ENCODE measurements around the gene STEAP1B.

STEAP1B gene

GRCh38 chr7:22418251-22419046 is 81.5 kb downstream of the STEAP1B start:
- Histone ChIP-seq H3K9me3 (0 out of 2 replicates have a peak, but pooled peaks cover 2% of the 10 kb centered on the region), H3K9ac (no peak overlapping the region), H3K27ac (no peak overlapping the region), H3K27me3 (no peaks in the 10 kb centered on the region), H3K36me3 (no peaks in the 10 kb centered on the region), H3K4me2 (no peak overlapping the region), H3K4me3 (no peak overlapping the region), H4K20me1 (no peaks in the 10 kb centered on the region), H3K4me1 (peaks cover 11% of the 10 kb centered on the region)
- TF ChIP-seq Cebpa-rat (IDR thresholded peaks at IDR 0.05), result no peak

- Histone ChIP-seq H3K27ac (no peak overlapping the region), H3K4me3 (no peak overlapping the region), H3K4me1 (peaks cover 11% of the 10 kb centered on the region), H3K4me2 (no peak overlapping the region), H4K20me1 (no peaks in the 10 kb centered on the region), H3K9me3 (0 out of 2 replicates have a peak, but pooled peaks cover 3% of the 10 kb centered on the region), H3K27me3 (no peaks in the 10 kb centered on the region), H3K36me3 (no peaks in the 10 kb centered on the region), H3K9ac (no peak overlapping the region)
- no peak for TF ChIP-seq Cebpa-rat (IDR thresholded peaks at IDR 0.05)
Observed at GRCh38 chr7:22417841-22418240, 82.1 kb downstream of the STEAP1B start.

- Histone ChIP-seq H3K9me3 (0 out of 2 replicates have a peak, but pooled peaks cover 3% of the 10 kb centered on the region), H3K4me1 (peaks cover 11% of the 10 kb centered on the region), H3K4me3 (no peak overlapping the region), H4K20me1 (no peaks in the 10 kb centered on the region), H3K27me3 (no peaks in the 10 kb centered on the region), H3K4me2 (no peak overlapping the region), H3K36me3 (no peaks in the 10 kb centered on the region), H3K27ac (no peak overlapping the region), H3K9ac (no peak overlapping the region)
- TF ChIP-seq Cebpa-rat (IDR thresholded peaks at IDR 0.05), result no peak
Observed at GRCh38 chr7:22417349-22417748, 82.6 kb downstream of the STEAP1B start.

- Histone ChIP-seq H3K4me3 (no peak overlapping the region), H3K36me3 (no peaks in the 10 kb centered on the region), H3K27me3 (no peaks in the 10 kb centered on the region), H3K9me3 (0 out of 2 replicates have a peak, but pooled peaks cover 3% of the 10 kb centered on the region), H3K4me1 (peaks cover 15% of the 10 kb centered on the region), H3K4me2 (no peak overlapping the region), H3K27ac (no peak overlapping the region), H4K20me1 (no peaks in the 10 kb centered on the region), H3K9ac (no peak overlapping the region)
- no peak for TF ChIP-seq Cebpa-rat (IDR thresholded peaks at IDR 0.05)
Observed at GRCh38 chr7:22414424-22414823, 85.6 kb downstream of the STEAP1B start.

- Histone ChIP-seq H3K9ac (no peak overlapping the region), H3K4me1 (peaks cover 11% of the 10 kb centered on the region), H3K27me3 (no peaks in the 10 kb centered on the region), H3K9me3 (0 out of 2 replicates have a peak, but pooled peaks cover 3% of the 10 kb centered on the region), H3K27ac (no peak overlapping the region), H3K4me3 (no peak overlapping the region), H4K20me1 (no peaks in the 10 kb centered on the region), H3K4me2 (no peak overlapping the region), H3K36me3 (no peaks in the 10 kb centered on the region)
- no peak for TF ChIP-seq Cebpa-rat (IDR thresholded peaks at IDR 0.05)
Observed at GRCh38 chr7:22413211-22413610, 86.8 kb downstream of the STEAP1B start.

- Histone ChIP-seq H3K27me3 (no peaks in the 10 kb centered on the region), H3K36me3 (no peaks in the 10 kb centered on the region), H3K9me3 (0 out of 2 replicates have a peak, but pooled peaks cover 3% of the 10 kb centered on the region), H3K27ac (no peak overlapping the region; the same call in 1 of the 2 replicates), H4K20me1 (no peaks in the 10 kb centered on the region), H3K4me1 (peaks cover 11% of the 10 kb centered on the region), H3K4me2 (no peak overlapping the region), H3K4me3 (no peak overlapping the region), H3K9ac (no peak overlapping the region)
- no peak for TF ChIP-seq Cebpa-rat (IDR thresholded peaks at IDR 0.05)
Observed at GRCh38 chr7:22411977-22412693, 87.9 kb downstream of the STEAP1B start.

- no peaks in the 10 kb centered on the region for H4K20me1 ChIP-seq
Observed at GRCh38 chr7:22406715-22407114, 93.3 kb downstream of the STEAP1B start.

GRCh38 chr7:22404421-22405023 is 95.5 kb downstream of the STEAP1B start:
- H3K27me3 ChIP-seq, result no peaks in the 10 kb centered on the region
- peaks cover 24% of the 10 kb centered on the region for H3K9me3 ChIP-seq
- H3K36me3 ChIP-seq, result no peaks in the 10 kb centered on the region
- H4K20me1 ChIP-seq, result no peaks in the 10 kb centered on the region
- no peak overlapping the region for H3K27ac ChIP-seq
- peaks cover 24% of the 10 kb centered on the region for H3K4me1 ChIP-seq
- no peak overlapping the region for H3K4me2 ChIP-seq
- TF ChIP-seq Cebpa-rat (IDR thresholded peaks at IDR 0.05), result no peak
- no peak overlapping the region for H3K9ac ChIP-seq
- H3K4me3 ChIP-seq, result no peak overlapping the region

More at GRCh38 chr7:22406715-22407114, 93.3 kb downstream of the STEAP1B start:
- no peak overlapping the region for H3K4me3 ChIP-seq
- H3K4me2 ChIP-seq, result no peak overlapping the region
- peaks cover 24% of the 10 kb centered on the region for H3K9me3 ChIP-seq
- H3K27ac ChIP-seq, result no peak overlapping the region
- no peak overlapping the region for H3K9ac ChIP-seq
- H3K4me1 ChIP-seq, result peaks cover 28% of the 10 kb centered on the region
- no peak for TF ChIP-seq Cebpa-rat (IDR thresholded peaks at IDR 0.05)
- no peaks in the 10 kb centered on the region for H3K27me3 ChIP-seq
- no peaks in the 10 kb centered on the region for H3K36me3 ChIP-seq

- no peak for TF ChIP-seq Cebpa-rat (IDR thresholded peaks at IDR 0.05)
- no peak overlapping the region for H3K4me2 ChIP-seq
- no peak overlapping the region for H3K9ac ChIP-seq
- H3K4me3 ChIP-seq, result no peak overlapping the region
- H3K27ac ChIP-seq, result no peak overlapping the region
- H3K27me3 ChIP-seq, result no peaks in the 10 kb centered on the region
- H3K36me3 ChIP-seq, result no peaks in the 10 kb centered on the region
- peaks cover 24% of the 10 kb centered on the region for H3K9me3 ChIP-seq
- peaks cover 24% of the 10 kb centered on the region for H3K4me1 ChIP-seq
- no peaks in the 10 kb centered on the region for H4K20me1 ChIP-seq
Observed at GRCh38 chr7:22403344-22403743, 96.6 kb downstream of the STEAP1B start.
